ENCODE results near the gene CDHR2. TPM values are rescaled to one million over a fixed set of nuclear protein-coding genes. Genes with fewer than 3 reads are reported as not detected.
A peak's percentile ranks its signal among the peaks of the same experiment; 100 is the strongest.
"Not testable (repeated sequence)": the region's sequence is repeated elsewhere in the genome, so short reads cannot be mapped to it uniquely, and the experiment has no call there.

CDHR2 gene
- total RNA-seq, 1 donor from 2014 or later: not detected

DNA sequence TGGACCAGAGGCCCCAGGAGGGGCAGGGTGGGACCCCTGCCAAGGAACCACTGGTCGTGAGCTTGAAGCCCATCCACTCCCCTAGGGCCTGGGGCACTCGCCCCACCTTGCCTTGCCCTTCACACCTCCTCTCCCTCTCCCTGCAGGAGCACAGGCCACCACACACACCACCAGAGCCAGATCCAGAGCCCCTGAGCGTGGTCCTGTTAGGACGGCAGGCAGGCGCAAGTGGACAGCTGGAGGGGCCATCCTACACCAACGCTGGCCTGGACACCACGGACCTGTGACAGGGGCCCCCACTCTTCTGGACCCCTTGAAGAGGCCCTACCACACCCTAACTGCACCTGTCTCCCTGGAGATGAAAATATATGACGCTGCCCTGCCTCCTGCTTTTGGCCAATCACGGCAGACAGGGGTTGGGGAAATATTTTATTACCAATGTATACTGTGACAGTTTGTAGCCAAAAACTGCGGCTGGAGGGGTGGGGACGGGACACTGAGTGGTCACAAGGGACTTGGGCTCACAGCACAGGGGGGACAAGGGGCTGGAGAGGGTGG is 46.3 kb downstream of the CDHR2 start:
- no peak for DNase-seq (ENCODE audit: low read depth in 2 of 2)

- no peak for DNase-seq (ENCODE audit: low read depth in 2 of 2)
Measured at GRCh38 chr5:176596069-176596644, 47.0 kb downstream of the CDHR2 start.

GRCh38 chr5:176596689-176597416 is 47.7 kb downstream of the CDHR2 start:
- peak; percentile 50 to 76 for DNase-seq (ENCODE audit: low read depth in 2 of 2)

DNA sequence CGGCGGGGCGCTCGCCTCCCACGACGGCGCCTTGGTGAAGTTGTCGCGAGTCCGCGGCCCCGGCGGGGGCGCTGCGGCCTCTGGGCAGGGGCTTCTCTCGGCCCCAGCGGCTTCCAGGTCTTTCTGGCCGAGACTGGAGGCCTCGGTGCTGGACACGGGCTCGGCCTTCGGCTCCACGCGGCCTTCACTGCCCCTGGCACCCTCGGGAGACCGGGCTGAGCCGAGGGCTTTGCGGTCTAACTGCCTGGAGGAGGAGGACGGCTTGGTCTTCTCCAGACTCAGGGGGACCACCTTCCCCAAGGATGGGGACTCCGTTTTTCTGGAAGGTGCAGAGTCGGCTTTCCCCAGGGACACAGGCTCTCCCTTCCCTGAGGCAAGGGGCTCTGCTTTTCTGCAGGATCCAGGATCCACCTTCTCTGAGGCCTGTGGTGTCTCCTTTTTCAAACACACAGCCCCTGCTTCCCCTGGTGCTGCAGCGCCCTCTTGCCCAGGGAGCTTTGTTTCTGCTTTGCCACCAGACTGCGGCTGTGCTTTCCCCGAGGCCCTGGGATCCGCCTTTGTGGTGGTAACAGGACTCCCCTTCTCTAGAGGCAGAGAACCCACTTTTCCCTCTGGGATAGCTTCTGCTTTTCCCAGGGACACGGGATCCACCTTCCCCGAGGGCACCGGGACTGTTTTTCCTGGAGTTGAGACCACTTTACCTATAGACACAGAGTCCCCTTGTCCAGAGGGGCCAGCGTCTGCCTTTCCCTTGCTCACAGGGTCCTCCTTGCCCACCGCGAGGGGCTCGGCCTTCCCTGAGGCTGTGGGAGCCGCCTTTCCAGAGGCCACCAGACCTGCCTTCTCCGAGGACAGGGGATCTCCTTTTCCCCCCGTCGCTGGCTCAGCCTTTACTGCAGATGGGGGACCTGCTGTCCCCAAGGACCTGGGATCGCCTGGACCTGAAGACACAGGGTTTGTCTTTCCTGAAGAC is 48.6 kb downstream of the CDHR2 start:
- DNase-seq (ENCODE audit: low read depth in 2 of 2): no peak

DNA sequence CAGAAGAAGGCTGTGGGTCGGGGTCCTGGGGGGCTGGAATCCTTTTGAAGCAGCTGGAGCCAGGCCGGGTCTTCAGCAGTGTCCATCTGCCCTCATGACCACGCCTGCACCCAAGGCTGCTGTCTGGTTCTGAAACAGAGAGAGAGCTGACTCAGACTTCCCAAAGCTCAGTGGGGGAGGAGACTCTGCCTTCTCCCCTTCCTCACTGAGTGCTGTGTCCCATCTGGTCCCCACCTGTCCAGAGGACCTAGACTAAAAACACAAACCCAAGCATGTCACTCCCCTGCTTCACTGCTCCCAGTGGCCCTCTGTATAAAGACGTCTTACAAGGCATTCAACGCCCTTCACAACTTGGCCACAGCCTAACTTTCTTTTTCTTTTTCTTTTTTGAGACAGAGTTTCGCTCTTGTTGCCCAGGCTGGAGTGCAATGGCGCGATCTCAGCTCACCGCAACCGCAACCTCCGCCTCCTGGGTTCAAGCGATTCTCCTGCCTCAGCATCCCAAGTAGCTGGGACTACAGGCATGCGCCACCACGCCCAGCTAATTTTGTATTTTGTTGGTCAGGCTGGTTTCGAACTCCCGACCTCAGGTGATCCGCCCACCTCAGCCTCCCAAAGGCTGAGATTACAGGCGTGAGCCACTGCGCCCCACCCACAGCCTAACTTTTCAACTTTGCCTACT is 50.7 kb downstream of the CDHR2 start:
- not testable (repeated sequence) for DNase-seq (ENCODE audit: low read depth in 2 of 2)

DNA sequence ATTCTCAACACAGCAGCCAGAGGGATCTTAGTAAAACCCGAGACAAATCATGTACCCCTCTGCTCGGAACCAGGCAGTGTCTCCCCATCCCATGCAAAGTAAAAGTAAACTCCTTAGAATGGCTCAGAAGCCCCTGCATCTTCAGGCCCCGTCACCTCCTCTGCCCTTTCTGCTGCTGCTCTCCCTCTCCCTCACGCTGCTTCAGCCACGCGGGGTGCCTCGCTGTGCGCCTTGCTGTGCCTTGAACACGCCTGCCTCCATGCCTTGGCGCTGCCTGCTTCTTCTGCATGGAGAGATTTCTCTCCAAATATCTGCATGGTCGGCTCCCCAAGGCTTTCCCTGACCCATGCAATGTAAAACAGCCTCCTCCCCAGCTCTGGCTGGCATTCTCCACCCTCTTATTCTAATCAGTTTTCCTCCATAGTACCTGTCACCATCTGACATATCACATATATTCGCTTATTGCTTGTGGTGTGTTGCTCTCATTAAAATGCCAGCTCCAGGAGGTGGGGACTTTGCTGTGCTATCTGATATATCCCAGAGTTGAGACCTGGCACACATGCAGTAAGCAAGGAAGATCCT is 52.9 kb downstream of the CDHR2 start:
- DNase-seq (ENCODE audit: low read depth in 2 of 2): no peak

DNA sequence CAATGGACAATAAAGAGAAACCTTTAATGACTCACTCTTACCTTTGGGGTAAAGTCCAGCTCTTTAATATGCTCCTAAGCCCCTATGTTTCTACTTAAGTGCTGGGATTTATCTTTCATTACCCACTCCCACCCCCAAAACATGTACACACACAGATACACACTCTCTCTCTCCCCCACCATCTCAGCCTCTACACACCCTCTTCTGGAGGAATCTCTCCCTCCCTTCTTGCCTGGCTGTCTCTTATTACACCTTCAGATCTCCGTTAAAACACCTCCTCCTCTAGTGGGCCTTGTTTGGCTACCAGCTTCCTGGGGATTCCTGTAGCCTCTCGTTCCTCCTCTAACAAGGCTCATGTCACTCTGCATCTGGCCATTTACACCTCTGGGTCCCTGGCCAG is 53.9 kb downstream of the CDHR2 start:
- no peak for DNase-seq (ENCODE audit: low read depth in 2 of 2)

GRCh38 chr5:176606032-176606431 is 56.9 kb downstream of the CDHR2 start:
- DNase-seq (ENCODE audit: low read depth in 2 of 2): no peak

DNA sequence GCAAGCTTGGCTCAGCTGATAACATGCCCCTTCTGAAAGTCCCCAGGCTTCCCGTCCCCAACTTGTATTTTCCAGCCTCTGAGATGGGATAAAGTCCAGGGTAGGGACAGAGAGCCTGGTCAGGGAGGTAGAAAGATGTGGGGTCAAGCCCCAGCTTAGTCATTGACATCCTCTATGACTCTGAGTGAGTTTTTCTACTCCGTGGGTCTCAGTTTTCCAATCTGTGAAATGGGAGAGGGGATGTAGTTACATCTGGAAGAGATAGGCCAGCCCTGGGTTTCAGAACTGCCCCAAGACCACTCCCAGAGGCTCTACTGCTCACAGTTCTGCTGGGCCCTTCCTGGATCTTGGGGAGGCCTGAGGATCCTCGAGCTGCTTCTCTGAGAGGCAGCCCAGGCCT is 57.7 kb downstream of the CDHR2 start:
- DNase-seq (ENCODE audit: low read depth in 2 of 2): no peak

- DNase-seq (ENCODE audit: low read depth in 2 of 2): no peak
Measured at GRCh38 chr5:176608142-176608705, 59.1 kb downstream of the CDHR2 start.

DNA sequence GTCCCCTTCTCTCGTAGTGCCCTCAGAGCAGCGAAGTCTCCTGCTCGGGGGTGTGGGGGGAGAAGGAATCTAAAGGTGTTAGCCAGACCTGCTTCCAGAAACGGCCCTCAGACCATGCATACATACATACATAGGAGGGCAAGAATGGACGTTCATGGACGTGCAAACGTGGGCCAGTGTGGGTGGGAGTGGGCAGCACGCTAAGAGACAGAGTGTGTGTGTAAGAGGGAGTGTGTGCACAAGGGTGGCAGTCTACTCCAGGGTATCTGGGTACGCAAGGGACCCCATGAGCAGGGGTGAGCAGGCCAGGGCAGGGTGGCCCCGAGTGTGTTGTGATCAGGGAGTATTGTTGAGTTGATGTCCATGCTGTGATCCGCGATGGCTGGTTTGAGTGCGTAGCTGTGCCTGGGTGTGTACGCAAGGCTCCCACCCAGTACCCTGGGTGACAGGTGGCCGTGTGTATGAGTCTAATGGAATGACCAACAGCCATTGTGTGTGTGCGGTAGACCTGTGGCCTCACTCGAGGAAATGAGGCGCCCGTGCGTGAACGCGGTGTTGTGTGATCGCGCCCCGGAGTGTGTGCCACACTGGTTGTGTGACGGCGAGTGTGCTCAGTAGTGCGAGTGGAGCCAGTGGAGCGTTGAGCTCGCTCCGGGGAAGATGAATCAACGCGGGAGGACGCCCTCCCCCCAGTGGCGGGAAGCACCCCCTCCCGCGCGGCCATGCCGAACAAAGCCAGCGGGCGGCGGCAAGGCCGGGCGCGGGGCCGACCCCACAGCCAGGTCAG is 60.0 kb downstream of the CDHR2 start:
- DNase-seq (ENCODE audit: low read depth in 2 of 2): peak in 1 of 2 donors; percentile 30

DNA sequence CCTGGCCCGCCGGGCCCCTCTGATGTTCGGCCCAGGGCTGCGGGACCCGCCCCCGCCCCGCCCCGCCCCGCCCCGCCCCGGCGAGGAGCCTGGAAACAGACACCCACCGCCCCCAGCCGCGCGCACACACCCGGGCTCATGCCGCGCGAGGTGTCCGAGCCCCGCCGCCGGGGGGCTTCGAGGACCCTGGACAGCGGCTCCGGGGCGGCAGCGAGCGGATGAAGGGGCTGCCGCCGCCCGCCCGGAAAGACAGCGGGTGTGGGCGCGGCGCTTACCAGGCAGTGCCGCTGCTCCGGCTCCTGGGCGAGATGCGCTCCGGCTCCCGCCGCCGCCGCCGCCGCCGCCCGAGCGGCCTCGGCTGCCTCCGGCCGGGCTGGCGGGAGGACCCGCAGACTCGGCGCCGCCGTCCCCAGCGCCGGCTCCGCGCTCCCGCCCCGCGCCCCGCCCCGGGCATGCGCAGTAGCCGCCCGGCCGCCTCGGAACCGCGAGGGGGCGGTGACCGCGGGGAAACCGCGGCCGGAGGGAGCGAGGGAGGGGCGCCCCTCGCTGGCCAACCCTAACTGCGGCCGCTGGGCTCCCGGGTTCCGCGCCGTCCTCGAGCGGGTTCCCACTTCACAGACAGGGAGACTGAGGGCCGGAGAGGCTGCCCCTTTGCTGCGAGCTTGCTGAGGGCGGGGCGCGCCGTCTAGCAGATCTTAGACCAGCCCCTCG is 60.7 kb downstream of the CDHR2 start, which contains the start of gene GPRIN1:
TSS of gene GPRIN1 (minus strand) at position 433 of the 711 bp plus-strand sequence. CDS start 10,322 bp downstream, outside the sequence.
- DNase-seq (ENCODE audit: low read depth in 2 of 2): peak; percentile 53 to 70

GRCh38 chr5:176610435-176610773 is 61.3 kb downstream of the CDHR2 start:
- DNase-seq (ENCODE audit: low read depth in 2 of 2): no peak

- DNase-seq (ENCODE audit: low read depth in 2 of 2): peak; percentile 84 to 91
Measured at GRCh38 chr5:176611435-176611834, 62.3 kb downstream of the CDHR2 start.

- no peak for DNase-seq (ENCODE audit: low read depth in 2 of 2)
Measured at GRCh38 chr5:176612008-176612407, 62.9 kb downstream of the CDHR2 start.

- no peak for DNase-seq (ENCODE audit: low read depth in 2 of 2)
Measured at GRCh38 chr5:176612855-176613254, 63.7 kb downstream of the CDHR2 start.

DNA sequence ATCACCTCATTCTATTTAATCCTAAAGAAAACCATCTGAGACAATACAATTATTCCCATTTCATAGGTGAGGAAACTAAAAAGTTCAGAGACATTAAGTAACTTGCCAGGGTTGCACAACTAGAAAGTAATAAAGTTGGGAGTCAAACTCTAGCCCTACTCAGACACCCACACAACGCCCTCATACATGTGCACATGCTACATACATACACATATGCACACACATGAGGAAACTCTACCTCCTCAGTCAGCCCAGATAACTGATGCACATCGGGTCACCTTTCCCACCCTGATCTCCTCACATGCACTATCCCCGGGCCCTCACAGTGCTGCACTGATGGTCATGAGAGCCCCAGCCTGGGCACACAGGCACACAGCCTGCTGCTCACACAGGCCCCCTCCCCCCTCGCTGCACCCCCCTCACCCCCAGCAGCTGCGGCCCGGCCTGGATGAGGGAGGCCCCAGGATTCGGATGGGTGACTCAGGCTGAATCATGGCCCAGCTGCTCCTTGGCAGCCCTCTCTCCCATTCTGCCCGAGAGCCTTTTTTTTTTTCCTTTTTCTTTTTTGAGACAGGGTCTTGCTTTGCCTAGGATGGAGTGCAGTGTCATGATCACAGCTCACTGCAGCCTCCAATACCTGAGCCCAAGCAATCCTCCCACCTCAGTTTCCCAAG is 65.8 kb downstream of the CDHR2 start:
- peak; percentile 37 to 90 for DNase-seq (ENCODE audit: low read depth in 2 of 2)

- DNase-seq (ENCODE audit: low read depth in 2 of 2): no peak
Measured at GRCh38 chr5:176616511-176616910, 67.4 kb downstream of the CDHR2 start.

All from lung microvascular endothelial cell (primary cell).